NCI-H1930 (cell line): ENCODE data around the gene GMCL1.
"Not testable (repeated sequence)": the region's sequence is repeated elsewhere in the genome, so short reads cannot be mapped to it uniquely, and the experiment has no call there.

Source experiments
- DNase-seq, 2 experiments: peaks; one replicate each; lab custom pipeline; 2025; lab: John Stamatoyannopoulos, UW

Gene GMCL1, protein sequence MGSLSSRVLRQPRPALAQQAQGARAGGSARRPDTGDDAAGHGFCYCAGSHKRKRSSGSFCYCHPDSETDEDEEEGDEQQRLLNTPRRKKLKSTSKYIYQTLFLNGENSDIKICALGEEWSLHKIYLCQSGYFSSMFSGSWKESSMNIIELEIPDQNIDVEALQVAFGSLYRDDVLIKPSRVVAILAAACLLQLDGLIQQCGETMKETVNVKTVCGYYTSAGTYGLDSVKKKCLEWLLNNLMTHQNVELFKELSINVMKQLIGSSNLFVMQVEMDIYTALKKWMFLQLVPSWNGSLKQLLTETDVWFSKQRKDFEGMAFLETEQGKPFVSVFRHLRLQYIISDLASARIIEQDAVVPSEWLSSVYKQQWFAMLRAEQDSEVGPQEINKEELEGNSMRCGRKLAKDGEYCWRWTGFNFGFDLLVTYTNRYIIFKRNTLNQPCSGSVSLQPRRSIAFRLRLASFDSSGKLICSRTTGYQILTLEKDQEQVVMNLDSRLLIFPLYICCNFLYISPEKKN

DNA sequence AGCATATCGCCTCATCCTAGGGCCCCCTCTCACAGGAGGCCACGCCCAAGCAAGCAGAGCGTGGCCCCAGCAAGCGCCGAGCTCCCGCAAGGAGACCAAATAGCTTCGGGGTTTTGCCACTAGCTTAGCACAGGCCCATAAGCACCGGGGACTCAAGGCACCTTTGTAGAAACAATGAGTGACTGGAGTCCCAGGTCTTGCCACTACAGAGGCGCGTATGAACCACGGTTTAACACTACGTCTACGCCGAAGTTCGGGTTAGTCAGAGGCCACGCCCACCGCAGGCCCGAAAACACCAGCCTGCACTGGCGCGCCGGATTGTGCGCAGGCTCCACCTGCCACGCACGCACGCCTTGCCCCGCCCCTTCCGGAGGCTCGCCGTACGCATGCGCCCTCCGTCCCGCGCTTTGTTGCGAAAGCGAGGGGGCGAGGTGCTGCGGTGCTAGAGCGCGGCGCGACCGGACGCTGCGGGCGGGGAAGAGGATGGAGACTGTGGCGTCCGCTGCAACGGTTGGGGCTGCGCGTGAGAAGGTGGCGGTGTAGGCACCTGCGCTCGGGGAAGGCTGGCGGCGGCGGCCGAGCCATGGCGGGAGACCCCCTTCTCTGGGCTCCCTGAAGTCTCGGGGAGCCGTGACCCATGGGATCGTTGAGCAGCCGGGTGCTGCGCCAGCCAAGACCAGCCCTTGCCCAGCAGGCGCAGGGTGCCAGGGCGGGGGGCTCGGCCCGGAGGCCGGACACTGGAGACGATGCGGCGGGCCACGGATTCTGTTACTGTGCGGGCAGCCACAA lies at the start of gene GMCL1:
GMCL1 (plus strand) TSS at position 405 of the 789 bp plus-strand sequence; CDS start at position 638, 233 bp downstream.
- peak; percentile 95 to 97 for DNase-seq

DNA sequence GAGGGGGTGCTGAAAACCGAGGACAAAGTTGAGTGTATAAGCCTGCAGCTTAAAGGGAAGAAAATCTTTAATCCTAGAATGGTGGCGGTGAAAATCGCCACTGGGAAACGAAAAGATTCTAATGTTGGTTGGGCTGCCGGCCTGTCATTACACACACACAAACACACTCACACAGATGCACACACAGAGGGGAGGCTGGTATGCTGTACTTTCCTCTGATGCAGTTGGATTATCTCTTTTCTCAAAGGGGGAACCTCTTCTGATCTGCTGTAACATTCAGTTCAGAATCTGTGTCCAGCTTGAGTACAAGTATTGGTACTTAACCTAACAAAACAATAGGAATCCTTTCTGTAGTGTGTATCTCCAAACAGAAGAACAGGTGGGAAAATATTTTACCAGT lies 48.5 kb upstream of the GMCL1 start:
- DNase-seq, result no peak

DNA sequence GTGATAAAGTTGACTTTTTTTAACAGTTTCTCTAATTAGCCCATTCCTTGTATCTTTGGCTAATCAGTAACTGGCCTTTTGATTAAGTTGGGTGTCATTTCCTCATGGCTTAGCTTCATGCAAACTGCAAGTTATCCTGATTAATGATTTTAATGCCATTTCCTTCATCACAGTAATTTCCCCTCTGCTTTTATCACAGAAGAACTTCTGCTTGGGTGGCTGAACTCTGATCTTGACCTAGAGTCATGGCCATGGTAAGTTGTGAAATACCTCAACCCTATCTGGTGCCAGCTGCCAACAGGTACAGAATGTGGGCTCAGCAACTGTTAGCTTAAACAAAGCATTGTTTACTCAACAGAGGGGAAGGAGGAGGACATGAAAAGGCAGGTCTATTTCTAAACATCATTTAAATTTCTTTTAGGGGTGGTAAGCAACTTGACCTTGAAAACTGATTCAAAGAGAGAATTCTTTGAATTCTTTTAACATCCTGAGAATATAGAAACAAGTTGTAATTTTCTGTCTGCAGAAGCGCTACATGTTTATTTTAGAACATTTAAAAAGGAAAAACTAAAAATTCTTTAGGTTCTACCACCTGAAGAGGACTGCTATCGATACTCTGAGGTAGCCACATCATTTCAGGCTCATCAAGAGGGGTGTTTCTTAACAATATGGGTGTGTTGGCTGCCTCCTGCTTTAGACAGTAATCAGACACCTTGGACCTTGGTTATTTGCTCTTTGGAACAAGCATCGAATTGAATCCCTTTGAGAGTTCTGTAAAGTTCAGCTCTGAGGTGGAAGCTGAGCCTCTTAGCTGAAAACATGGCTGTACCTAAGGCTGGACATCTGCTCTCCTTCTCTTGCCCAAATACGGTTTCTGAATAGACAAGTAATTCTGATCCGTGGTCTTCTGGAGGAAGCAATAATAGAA lies 47.9 kb upstream of the GMCL1 start:
- DNase-seq, result peak in 1 of 2 experiments; percentile 46

DNA sequence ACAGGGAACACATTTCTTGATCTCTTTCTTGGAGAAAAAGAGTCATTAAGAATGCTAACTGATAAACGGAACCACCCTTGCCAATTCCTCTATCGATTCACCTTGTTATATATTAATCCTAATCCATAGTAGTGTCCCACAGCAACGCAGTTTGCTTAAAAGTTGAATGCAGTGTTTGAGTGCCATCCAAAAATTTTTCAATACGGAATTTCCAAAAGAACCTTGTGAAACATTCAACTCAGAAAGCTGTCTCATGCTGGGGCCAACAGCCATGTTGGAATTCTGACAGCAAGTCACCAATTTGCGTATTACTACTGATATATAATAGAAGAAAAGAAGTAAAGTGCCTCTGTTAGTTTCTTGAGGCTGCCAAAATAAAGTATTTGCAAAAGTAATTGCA lies 45.2 kb upstream of the GMCL1 start:
- DNase-seq, result no peak

DNA sequence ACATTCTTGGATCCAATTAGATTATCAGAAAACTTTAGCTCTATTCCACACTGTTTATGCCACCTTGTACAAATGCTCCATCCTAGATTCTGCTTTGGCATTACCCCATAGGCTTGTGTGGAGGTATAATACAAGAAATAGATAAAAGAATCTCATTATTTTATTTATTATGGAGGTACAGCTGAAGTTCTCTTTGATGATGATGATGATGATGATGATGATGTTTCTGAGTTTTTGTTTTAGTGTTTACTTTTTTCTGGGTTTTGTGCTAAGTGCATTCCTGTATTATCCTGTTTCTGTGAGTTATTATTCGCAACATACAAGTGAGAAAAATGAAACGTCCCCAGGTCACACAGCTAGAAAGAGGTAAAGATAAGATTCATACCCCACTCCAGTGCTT lies 44.1 kb upstream of the GMCL1 start:
- DNase-seq, result no peak

DNA sequence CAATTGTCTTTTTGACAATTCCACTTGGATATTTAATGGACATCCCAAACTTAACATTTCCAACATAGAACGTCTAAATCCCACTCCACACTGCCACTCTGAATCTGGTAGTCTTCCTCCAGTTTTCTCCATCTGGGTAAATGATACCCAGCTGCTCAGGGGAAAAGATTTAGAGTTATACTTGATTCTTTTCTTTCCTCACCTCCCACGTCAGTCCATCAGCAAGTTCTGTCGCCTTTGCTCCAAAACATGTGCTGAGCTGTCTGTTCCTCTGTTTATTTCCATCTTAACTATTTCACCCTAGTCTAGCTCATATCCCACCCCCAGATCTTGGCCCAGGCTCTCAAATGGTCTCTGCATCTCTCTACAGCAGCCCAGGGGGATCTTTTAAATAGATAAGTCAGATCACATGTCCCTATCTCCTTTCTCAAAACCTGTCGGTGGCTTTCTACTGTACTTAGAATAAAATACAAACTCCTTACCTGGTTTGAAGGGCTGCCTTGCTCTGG lies 43.4 kb upstream of the GMCL1 start:
- DNase-seq, result no peak

DNA sequence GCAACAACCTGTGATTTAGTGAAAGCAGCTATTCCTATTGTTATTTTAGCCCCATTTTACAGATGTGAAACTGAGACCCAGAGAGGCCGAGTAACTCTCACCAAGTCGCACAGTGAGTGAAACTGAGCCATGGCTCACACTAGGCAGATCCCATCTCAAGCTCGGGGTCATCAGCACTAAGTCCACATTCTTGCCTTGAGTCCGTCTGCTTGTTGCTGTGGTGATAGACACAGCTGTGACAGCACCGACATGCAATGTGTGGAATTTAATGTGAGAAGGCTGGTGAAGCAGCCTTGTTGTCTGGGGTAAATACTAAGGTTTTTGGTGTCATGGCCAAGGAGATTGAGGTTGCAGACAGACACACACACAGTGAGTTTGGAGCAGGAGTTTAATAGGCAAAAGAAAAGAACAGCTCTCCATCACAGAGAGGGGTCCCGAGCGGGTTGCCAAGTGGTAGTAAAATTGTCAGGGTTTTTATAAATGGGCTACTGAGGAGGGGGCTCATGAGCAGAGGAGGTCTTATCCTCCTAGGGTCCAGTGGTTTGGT lies 40.2 kb upstream of the GMCL1 start:
- no peak for DNase-seq

DNA sequence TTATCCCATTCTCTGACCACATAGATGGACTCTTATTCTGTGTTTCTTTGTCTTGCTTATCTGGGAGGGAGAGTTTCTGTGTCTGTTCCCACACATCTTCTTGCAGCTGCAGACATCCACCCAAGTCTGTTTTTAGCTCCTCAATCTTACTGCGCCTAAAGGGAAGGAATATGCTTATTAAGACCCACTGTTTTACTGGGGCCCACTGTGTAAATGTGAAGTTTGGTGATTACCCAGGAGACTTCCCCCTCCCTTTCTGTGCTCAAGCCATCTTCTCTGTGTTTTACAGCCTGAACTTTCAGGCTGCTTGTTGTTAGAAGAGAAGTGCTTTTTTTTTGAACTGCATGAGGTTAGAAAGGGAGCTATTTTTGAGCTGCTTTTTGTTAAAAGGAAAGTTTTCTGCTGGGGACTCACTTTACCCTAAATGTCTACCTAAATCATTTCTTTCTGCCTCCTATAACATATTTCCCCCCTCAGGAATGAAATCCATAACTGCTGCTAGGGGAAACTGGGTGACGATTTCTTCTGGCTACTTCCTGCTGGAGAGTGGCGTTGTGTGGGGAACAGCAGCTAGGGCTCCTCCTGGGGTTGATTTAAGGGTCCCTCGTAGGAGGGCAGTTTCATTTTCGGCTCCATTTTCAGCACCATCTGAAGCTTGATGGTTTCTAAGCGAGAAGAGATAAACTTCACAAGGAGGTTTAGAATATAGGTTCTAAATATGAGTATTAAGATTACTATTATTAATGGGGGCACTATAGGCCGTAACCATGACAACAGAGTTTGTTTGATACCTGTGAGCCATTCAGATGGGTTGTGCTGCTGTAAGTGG lies 39.5 kb upstream of the GMCL1 start:
- no peak for DNase-seq

DNA sequence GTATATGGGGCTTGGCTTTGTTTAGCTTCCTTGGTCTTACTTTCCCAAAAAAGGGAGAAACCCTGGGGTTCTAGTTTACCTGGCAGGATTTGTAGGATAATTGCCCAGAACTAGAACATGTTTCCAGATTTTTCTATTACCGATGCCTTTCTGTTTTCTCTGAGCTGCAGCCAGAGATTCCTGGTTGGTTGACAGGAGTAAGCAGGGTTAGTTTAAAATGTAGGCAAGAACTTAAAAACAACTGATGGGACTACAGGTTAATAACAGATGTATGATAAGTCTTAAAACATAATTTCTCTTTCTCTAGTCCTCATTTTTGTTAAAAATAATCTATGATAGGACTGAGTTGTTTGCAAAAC lies 38.9 kb upstream of the GMCL1 start:
- no peak for DNase-seq

DNA sequence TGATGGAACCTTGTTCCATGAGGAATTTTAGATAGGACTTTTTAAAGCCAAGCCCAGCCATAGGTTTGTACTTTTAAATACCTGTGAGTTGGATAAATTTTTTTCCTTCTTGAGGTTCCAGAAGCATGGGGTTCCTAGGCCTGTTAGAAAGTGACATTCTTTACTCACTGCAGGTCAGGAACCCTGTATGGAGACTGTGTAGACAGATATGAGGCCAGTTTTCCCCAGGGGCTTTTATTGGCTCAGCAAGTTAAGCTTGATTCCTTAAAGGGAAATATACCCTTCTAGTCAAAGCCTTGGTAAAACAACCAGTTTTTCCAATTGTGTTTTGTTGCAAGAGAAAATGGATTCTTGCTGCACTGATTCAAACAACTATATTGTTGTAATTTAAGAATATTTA lies 38.4 kb upstream of the GMCL1 start:
- no peak for DNase-seq

DNA sequence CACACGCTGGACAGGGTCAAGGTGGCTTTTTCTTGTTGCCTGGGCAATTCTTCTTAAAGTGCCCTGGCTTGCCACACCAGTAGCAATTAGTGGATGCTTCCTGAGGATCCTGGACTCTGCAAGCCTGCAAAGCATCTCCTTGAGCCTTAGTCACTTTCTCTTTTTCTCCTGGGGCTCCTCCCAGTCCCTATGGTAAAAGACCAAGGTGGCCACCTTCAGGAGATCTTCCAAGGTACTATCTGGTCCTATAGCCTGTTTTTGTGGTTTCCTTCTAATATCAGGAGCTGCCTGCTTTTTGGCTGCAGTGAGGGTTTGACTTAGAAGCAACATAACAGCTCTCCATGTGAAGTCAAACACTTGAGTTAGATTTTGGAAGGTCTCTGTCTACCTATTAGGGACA lies 33.3 kb upstream of the GMCL1 start:
- no peak for DNase-seq

DNA sequence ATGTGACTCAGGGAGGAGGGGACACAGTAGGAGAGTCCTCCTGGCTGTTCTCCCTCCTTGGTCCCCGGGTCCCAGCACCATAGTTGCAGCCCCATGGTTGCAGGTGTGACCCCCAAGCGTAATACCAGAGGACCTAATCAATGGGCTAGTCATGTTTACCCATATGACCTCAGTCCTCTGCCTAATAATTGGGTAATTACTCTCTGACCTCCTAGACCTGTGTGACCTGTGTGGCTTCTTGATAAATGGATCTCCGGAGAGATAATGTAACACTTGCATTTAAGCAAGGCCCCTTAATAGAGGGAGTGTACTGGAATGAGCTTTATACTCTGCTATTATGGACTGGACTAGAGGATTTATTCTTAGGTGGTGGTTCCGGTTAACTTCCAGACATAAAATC lies 32.2 kb upstream of the GMCL1 start:
- no peak for DNase-seq

DNA sequence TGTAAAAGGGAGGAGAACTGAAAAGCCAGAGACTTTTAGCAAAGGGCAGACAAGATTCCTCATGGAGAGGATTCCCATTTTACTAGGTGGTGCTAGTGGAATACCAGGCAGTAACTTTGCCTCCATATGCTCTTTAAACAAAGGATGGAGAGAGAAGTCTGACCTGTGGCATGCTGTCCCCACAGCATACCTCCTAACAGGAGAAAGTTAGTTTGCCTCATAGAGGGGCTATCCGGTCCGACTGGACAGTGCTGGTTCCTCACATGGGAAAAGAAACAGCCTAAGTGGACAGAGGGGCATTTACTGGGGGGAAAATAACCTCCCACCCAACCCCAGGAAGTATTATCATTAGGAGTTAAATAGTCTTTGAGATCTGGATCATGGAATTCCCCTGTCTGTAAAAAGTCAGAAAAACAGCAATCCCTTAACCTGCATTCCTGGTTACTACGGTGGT lies 31.6 kb upstream of the GMCL1 start:
- no peak for DNase-seq

DNA sequence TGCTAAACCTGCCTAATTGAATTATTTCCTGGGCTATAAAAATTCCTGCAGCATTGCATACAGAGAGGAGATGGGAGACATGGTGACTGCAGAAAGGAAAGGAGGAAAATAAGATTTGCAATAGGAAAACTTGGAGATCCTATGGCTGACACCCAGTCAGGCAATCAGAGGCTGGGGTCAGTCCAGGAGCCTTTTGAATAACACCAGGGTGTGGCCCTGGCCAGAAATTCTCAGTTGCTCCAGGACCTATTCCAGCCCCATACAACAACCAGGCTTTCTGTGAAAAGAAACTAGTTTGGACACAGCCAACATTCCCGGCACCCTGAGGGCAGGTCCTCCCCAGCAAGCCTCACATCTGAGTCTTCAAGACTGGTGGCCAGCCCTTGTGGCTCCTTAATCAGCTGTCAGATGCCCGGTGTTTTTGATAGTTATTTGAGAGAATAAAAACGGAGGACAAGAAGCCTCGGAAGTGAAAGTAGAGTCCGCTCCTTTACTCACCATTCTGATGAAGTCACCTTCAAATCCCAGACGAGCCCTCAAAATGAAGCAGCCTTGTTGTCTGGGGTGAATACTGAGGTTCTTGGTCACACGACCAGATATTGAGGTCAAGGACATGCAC lies 31.1 kb upstream of the GMCL1 start:
- DNase-seq, result no peak

DNA sequence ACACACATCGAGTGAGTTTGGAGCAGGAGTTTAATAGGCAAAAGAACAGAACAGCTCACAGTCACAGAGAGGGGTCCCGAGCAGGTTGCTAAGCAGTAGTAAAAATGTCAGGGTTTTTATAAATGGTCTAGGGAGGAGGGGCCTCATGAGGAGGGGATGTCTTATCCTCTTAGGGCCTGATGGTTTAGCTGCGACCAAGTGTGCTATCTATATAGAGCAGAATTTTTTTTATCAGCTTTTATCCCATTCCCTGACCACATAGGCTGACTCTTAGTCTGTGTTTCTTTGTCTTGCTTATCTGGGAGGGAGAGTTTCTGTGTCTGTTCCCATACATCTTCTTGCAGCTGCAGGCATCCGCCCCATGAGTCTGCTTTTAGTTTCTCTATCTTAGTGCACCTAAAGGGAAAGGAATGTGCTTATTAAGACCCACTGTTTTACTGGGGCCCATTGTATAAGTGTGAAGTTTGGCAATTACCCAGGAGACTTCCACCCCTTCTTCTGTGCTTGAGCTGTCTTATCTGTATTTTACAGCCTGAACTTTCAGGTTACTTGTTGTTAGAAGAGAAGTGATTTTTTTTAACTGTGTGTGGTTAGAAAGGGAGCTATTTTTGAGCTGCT lies 30.4 kb upstream of the GMCL1 start:
- no peak for DNase-seq

DNA sequence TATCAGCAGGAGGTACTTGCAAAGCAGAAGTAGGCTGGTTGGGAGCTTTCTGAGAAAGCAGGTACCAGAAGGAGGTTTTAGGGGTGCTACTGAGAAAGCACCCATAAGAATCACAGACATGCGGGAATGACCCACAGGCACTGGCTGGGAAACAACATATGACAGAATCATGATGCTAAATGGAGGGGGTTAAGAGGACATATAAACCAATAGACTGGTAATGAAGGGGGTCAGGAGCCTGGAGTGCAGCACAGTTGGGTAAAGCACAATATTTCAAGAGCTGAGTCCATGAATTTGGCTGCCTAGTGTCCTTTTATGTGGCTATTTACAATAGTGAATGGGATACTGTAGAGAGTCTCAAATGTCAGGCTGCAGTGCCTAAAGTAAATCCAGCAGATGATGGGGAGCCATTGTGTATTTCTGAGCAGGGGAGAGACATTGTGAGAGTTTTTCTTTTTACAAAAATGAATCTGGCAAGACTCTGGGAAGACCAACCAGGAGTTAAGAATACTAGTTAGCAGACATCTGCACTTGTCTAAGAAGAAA lies 27.6 kb upstream of the GMCL1 start:
- DNase-seq, result peak in 1 of 2 experiments; percentile 35

DNA sequence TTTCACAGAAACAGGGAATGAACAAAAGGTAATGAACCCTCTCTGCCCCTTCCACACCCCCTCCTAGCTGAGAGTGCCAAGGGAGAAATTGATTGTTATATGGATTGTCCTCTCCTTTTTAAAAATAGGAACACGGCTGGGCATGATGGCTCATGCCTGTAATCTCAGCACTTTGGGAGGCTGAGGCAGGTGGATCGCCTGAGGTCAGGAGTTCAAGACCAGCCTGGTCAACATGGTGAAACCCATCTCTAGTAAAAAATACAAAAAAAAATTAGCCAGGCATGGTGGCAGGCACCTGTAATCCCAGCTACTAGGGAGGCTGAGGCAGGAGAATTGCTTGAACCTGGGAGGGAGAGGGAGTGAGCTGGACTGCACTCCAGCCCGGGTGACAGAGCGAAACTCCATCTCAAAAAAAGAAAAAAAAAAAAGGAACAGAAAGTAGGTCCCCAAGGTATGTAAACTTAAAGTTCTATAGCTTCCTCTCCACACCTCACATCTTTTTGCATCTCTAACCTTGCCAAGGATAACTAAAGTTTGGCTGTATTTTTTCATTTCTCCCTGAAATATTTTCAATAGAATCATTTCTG lies 26.6 kb upstream of the GMCL1 start:
- not testable (repeated sequence) for DNase-seq

DNA sequence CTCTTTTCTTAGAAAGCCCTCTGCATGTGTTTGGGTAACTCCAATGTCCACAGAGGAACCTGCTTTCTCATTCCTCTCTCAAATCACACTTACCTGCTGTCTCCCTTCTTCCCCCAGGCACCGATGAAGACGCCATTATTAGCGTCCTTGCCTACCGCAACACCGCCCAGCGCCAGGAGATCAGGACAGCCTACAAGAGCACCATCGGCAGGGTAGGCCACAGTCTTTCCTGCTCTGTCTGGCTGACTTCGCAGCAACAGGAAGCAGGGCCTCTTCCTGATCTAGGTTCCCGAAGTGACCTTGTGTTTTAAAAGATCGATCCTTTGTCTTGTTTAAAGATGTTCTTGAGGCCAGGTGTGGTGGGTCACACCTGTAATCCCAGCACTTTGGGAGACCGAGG lies 25.0 kb upstream of the GMCL1 start:
- DNase-seq, result no peak

DNA sequence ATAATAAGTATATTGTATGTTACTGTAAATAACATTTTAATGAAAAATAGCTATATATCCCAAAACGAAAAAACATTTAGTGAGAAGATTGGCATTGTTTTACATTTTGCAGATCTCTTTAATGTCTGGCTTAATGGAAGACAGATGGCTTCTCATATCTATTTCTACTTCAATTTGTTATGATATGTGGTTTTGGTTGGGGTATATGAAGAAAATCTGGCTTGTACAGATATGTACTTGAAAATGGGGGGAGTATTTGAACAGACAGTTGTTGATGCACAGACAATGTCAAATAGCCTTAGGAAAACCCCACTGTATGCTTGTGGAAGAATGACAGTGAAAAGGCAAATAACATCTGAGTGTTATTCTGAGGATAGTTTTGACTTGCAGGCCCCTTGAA lies 23.6 kb upstream of the GMCL1 start:
- no peak for DNase-seq
